DND-41 (cell line): ENCODE data around the gene C1QTNF1.

Experiments used
- ATAC-seq: fragments of 200-7000 bp; cut with Tn5 transposase; 3 replicates; pipeline ENCODE4 v1.9.1; 2021; ENCODE audit warnings: low read depth; ENCODE audit not compliant: insufficient read depth
- DNase-seq: peaks from one replicate; pipeline ENCODE4 v3.0.0-alpha.2; 2020
- H2AFZ ChIP-seq: 2 replicates; pipeline ENCODE4 v1.6.0; 2012; ENCODE audit warnings: low read depth, low read length
- H3K27ac ChIP-seq: 2 replicates; pipeline ENCODE4 v1.5.1; 2012; ENCODE audit warnings: low read length, inconsistent platforms
- H3K27me3 ChIP-seq: fragments of 200-600 bp; sonication (generic); 2 replicates; pipeline ENCODE4 v1.6.0; 2012; ENCODE audit warnings: low read length, mild to moderate bottlenecking, inconsistent platforms; ENCODE audit not compliant: insufficient read depth, poor library complexity
- H3K36me3 ChIP-seq: 2 replicates; pipeline ENCODE4 v1.5.1; 2012; ENCODE audit warnings: low read length, inconsistent platforms; ENCODE audit not compliant: insufficient read depth
- H3K4me1 ChIP-seq: 2 replicates; pipeline ENCODE4 v1.5.1; 2012; ENCODE audit warnings: mild to moderate bottlenecking, low read length; ENCODE audit not compliant: insufficient read depth
- H3K4me2 ChIP-seq: 2 replicates; pipeline ENCODE4 v1.6.0; 2012; ENCODE audit warnings: mild to moderate bottlenecking, moderate library complexity, low read length, inconsistent platforms; ENCODE audit not compliant: insufficient read depth
- H3K4me3 ChIP-seq, 2 experiments: fragments of 200-600 bp in 1 of 2; shearing (Covaris generic) in 1 of 2; 2 replicates each; pipeline ENCODE4 v1.5.1; 2012 to 2016; ENCODE audit warnings: inconsistent platforms in 2 of 2, low read length in 2 of 2, mild to moderate bottlenecking in 2 of 2, low read depth in 1 of 2, moderate library complexity in 1 of 2
- H3K79me2 ChIP-seq: 2 replicates; pipeline ENCODE4 v1.6.0; 2012; ENCODE audit warnings: low read length, inconsistent platforms; ENCODE audit not compliant: insufficient read depth
- H3K9ac ChIP-seq: 2 replicates; pipeline ENCODE4 v1.6.0; 2012; ENCODE audit warnings: low read depth, mild to moderate bottlenecking, inconsistent platforms, low read length, moderate library complexity
- H3K9me3 ChIP-seq: 2 replicates; pipeline ENCODE4 v1.5.1; 2012; ENCODE audit warnings: low read length, moderate library complexity, mild to moderate bottlenecking, inconsistent platforms; ENCODE audit not compliant: insufficient read depth, severe bottlenecking
- H4K20me1 ChIP-seq: 2 replicates; pipeline ENCODE4 v1.6.0; 2012; ENCODE audit warnings: low read length; ENCODE audit not compliant: insufficient read depth
- CTCF ChIP-seq: IDR thresholded peaks from 2 replicates; pipeline ENCODE4 v1.5.1; 2012; ENCODE audit warnings: borderline replicate concordance, low read length, moderate library complexity, mild to moderate bottlenecking; ENCODE audit not compliant: poor library complexity, severe bottlenecking; ENCODE audit errors: extremely low read depth
- EZH2 ChIP-seq: IDR thresholded peaks from 3 replicates; pipeline ENCODE4 v1.6.1; 2012; ENCODE audit warnings: borderline replicate concordance, low read depth, mild to moderate bottlenecking, moderate library complexity, low read length, inconsistent platforms; ENCODE audit not compliant: severe bottlenecking

C1QTNF1 gene

GRCh38 chr17:79062691-79063090, 38.7 kb downstream of the C1QTNF1 start:
- ATAC-seq: no peak
- Histone ChIP-seq H3K27me3 (no peaks in the 10 kb centered on the region), H3K27ac (no peak overlapping the region), H3K4me2 (no peak overlapping the region), H3K79me2 (no peaks in the 10 kb centered on the region), H3K4me1 (peaks cover 8% of the 10 kb centered on the region), H3K9me3 (no peaks in the 10 kb centered on the region), H2AFZ (no peak overlapping the region), H3K9ac (no peak overlapping the region), H4K20me1 (no peaks in the 10 kb centered on the region), H3K4me3 (no peak overlapping the region), H3K36me3 (no peaks in the 10 kb centered on the region)
- no peak for DNase-seq
- no peak for TF ChIP-seq EZH2
- TF ChIP-seq CTCF: no peak

GRCh38 chr17:79064026-79064425, 40.1 kb downstream of the C1QTNF1 start:
- Histone ChIP-seq H3K79me2 (no peaks in the 10 kb centered on the region), H3K4me3 (no peak overlapping the region), H3K36me3 (no peaks in the 10 kb centered on the region), H3K27me3 (no peaks in the 10 kb centered on the region), H3K9me3 (no peaks in the 10 kb centered on the region), H3K4me1 (peaks cover 8% of the 10 kb centered on the region), H3K9ac (no peak overlapping the region), H3K4me2 (no peak overlapping the region), H2AFZ (no peak overlapping the region), H4K20me1 (no peaks in the 10 kb centered on the region), H3K27ac (no peak overlapping the region)
- DNase-seq (no peak), ATAC-seq (no peak)
- no peak for TF ChIP-seq EZH2

DNA sequence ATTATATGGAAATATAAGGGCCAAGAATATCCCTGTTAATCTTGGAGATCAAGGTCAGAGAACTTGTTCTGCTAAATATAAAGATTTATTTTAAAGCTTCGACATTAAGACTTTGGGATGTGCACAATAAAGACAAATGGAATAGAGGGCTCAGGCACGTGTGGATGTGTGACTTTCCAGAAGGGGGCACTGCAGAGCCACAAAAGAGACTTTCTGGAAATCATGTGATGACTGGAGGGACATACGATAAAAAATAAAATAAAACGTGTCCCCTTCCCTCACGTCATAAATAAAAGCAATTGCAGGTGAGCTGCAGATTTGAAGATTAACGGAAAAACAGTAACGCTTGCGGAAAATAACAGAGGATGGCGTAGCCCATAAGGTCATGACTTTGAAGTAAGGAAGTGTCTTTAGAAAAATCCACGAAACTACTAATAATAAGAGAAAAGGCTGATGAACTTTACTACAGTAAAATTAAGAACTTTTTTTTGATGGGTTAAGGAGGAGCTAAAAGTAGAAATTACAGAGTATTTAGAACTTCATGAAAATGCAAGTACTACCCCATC, 41.2 kb downstream of the C1QTNF1 start:
- Histone ChIP-seq H2AFZ (no peak overlapping the region), H3K4me3 (no peak overlapping the region), H3K27me3 (no peaks in the 10 kb centered on the region), H3K4me1 (no peaks in the 10 kb centered on the region), H3K9ac (no peak overlapping the region), H4K20me1 (no peaks in the 10 kb centered on the region), H3K27ac (no peak overlapping the region), H3K9me3 (no peaks in the 10 kb centered on the region), H3K36me3 (no peaks in the 10 kb centered on the region), H3K4me2 (no peak overlapping the region), H3K79me2 (no peaks in the 10 kb centered on the region)
- no peak for TF ChIP-seq EZH2
- TF ChIP-seq CTCF: peak; percentile 61
- ATAC-seq (no peak), DNase-seq (peak; percentile 35)

DNA sequence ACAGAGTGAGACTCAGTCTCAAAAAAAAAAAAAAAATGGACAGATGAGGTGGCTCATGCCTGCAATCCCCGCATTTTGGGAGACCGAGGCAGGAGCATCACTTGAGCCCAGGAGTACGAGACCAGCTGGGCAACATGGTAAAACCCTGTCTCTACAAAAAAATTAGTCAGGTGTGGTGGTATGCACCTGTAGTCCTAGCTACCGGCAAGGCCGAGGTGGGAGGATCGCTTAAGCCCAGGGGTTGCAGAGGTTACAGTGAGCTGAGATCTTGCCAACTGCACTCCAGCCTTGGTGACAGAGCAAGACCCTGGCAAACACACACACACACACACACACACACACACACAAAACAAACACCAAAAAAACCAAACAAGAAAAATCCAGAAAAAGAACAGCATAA, 43.0 kb downstream of the C1QTNF1 start:
- DNase-seq: no peak

More for the DNA sequence above, 43.0 kb downstream of the C1QTNF1 start:
- H3K9ac ChIP-seq: no peak overlapping the region
- no peaks in the 10 kb centered on the region for H4K20me1 ChIP-seq
- H3K4me1 ChIP-seq: no peaks in the 10 kb centered on the region
- no peak overlapping the region for H3K27ac ChIP-seq
- H3K79me2 ChIP-seq: no peaks in the 10 kb centered on the region
- TF ChIP-seq EZH2 (no peak), CTCF (no peak)
- no peak for ATAC-seq
- H2AFZ ChIP-seq: no peak overlapping the region
- no peaks in the 10 kb centered on the region for H3K27me3 ChIP-seq
- no peaks in the 10 kb centered on the region for H3K9me3 ChIP-seq
- no peak overlapping the region for H3K4me2 ChIP-seq
- no peak overlapping the region for H3K4me3 ChIP-seq
- H3K36me3 ChIP-seq: no peaks in the 10 kb centered on the region
